Memory B cell (primary cell): ENCODE measurements around the gene PPDPF.
A peak's percentile ranks its signal among the peaks of the same experiment; 100 is the strongest.

ENCODE experiments used
- ATAC-seq: fragments of 150-1000 bp; cut with Tn5 transposase; 2 replicates; pipeline ENCODE4 v1.10.0; 2021; ENCODE audit warnings: low read depth, mild to moderate bottlenecking, moderate library complexity
- DNase-seq, 2 donors: peaks; one replicate each; pipeline ENCODE4 v3.0.0; 2022; ENCODE audit warnings: low spot score in 2 of 2
- H3K27ac Mint-ChIP-seq: one replicate; pipeline ENCODE4 v1.8.0; 2022; ENCODE audit warnings: mild to moderate bottlenecking, moderate library complexity, mixed read lengths
- H3K27me3 Mint-ChIP-seq: one replicate; pipeline ENCODE4 v1.8.0; 2022; ENCODE audit warnings: mixed read lengths
- H3K36me3 Mint-ChIP-seq: one replicate; pipeline ENCODE4 v1.8.0; 2022; ENCODE audit warnings: mild to moderate bottlenecking, mixed read lengths
- H3K4me1 Mint-ChIP-seq: one replicate; pipeline ENCODE4 v1.8.0; 2022; ENCODE audit warnings: mixed read lengths
- H3K4me3 Mint-ChIP-seq: one replicate; pipeline ENCODE4 v1.8.0; 2022; ENCODE audit warnings: mild to moderate bottlenecking, moderate library complexity, mixed read lengths
- H3K9me3 Mint-ChIP-seq: one replicate; pipeline ENCODE4 v1.8.0; 2022; ENCODE audit warnings: mixed read lengths

The PPDPF gene

GRCh38 chr20:63493563-63494020, 27.0 kb upstream of the PPDPF start:
- peaks cover 13% of the 10 kb centered on the region for H3K9me3 Mint-ChIP-seq
- ATAC-seq (no peak), DNase-seq (no peak)
- H3K27ac Mint-ChIP-seq = no peak overlapping the region
- H3K36me3 Mint-ChIP-seq = peaks cover 6% of the 10 kb centered on the region
- peaks cover 2% of the 10 kb centered on the region for H3K4me1 Mint-ChIP-seq
- H3K4me3 Mint-ChIP-seq = no peak overlapping the region
- peaks cover 18% of the 10 kb centered on the region for H3K27me3 Mint-ChIP-seq

- H3K4me3 Mint-ChIP-seq = no peak overlapping the region
- H3K27me3 Mint-ChIP-seq = peaks cover 18% of the 10 kb centered on the region
- H3K9me3 Mint-ChIP-seq = peaks cover 13% of the 10 kb centered on the region
- peaks cover 2% of the 10 kb centered on the region for H3K4me1 Mint-ChIP-seq
- ATAC-seq (no peak), DNase-seq (no peak)
- H3K27ac Mint-ChIP-seq = no peak overlapping the region
- H3K36me3 Mint-ChIP-seq = peaks cover 6% of the 10 kb centered on the region
Measured at GRCh38 chr20:63494084-63494419, 26.5 kb upstream of the PPDPF start.

- DNase-seq = no peak
- no peak overlapping the region for H3K27ac Mint-ChIP-seq
- ATAC-seq = no peak
- peaks cover 2% of the 10 kb centered on the region for H3K4me1 Mint-ChIP-seq
- H3K9me3 Mint-ChIP-seq = peaks cover 13% of the 10 kb centered on the region
- peaks cover 18% of the 10 kb centered on the region for H3K27me3 Mint-ChIP-seq
- H3K36me3 Mint-ChIP-seq = peaks cover 6% of the 10 kb centered on the region
- H3K4me3 Mint-ChIP-seq = no peak overlapping the region
Measured at GRCh38 chr20:63494420-63495166, 26.0 kb upstream of the PPDPF start.

- H3K36me3 Mint-ChIP-seq = peaks cover 6% of the 10 kb centered on the region
- no peak overlapping the region for H3K4me3 Mint-ChIP-seq
- H3K4me1 Mint-ChIP-seq = peaks cover 2% of the 10 kb centered on the region
- H3K27me3 Mint-ChIP-seq = peaks cover 18% of the 10 kb centered on the region
- H3K27ac Mint-ChIP-seq = no peak overlapping the region
- no peak for ATAC-seq
- peaks cover 13% of the 10 kb centered on the region for H3K9me3 Mint-ChIP-seq
- DNase-seq = no peak
Measured at GRCh38 chr20:63495167-63495720, 25.3 kb upstream of the PPDPF start.

GRCh38 chr20:63495741-63496595, 24.6 kb upstream of the PPDPF start:
- Mint-ChIP-seq H3K4me1 (peaks cover 2% of the 10 kb centered on the region), H3K4me3 (peak overlapping the region; percentile 41), H3K36me3 (peaks cover 6% of the 10 kb centered on the region), H3K9me3 (peaks cover 13% of the 10 kb centered on the region), H3K27me3 (peaks cover 18% of the 10 kb centered on the region), H3K27ac (no peak overlapping the region)
- DNase-seq = peak; percentile 74 to 78
- ATAC-seq = peak; percentile 61

- Mint-ChIP-seq H3K9me3 (peaks cover 11% of the 10 kb centered on the region), H3K27me3 (peaks cover 16% of the 10 kb centered on the region), H3K4me3 (peak overlapping the region; percentile 17), H3K36me3 (peaks cover 3% of the 10 kb centered on the region), H3K27ac (no peak overlapping the region), H3K4me1 (peaks cover 2% of the 10 kb centered on the region)
- ATAC-seq (no peak), DNase-seq (no peak)
Measured at GRCh38 chr20:63496596-63497120, 23.9 kb upstream of the PPDPF start.

- ATAC-seq = no peak
- Mint-ChIP-seq H3K27ac (no peak overlapping the region), H3K36me3 (no peaks in the 10 kb centered on the region), H3K4me1 (peaks cover 2% of the 10 kb centered on the region), H3K27me3 (peaks cover 10% of the 10 kb centered on the region), H3K9me3 (peaks cover 4% of the 10 kb centered on the region), H3K4me3 (peak overlapping the region; percentile 17)
- DNase-seq = no peak
Measured at GRCh38 chr20:63497138-63497945, 23.2 kb upstream of the PPDPF start.

- Mint-ChIP-seq H3K4me3 (peak overlapping the region; percentile 73), H3K9me3 (no peaks in the 10 kb centered on the region), H3K27me3 (peaks cover 6% of the 10 kb centered on the region), H3K27ac (no peak overlapping the region), H3K36me3 (no peaks in the 10 kb centered on the region), H3K4me1 (peaks cover 2% of the 10 kb centered on the region)
- DNase-seq (no peak), ATAC-seq (no peak)
Measured at GRCh38 chr20:63497946-63498935, 22.3 kb upstream of the PPDPF start.

- Mint-ChIP-seq H3K9me3 (no peaks in the 10 kb centered on the region), H3K4me3 (peak within 1 kb of the TSS; percentile 73), H3K4me1 (peaks cover 2% of the 10 kb centered on the region), H3K36me3 (no peaks in the 10 kb centered on the region), H3K27ac (no peak within 1 kb of the TSS), H3K27me3 (peaks cover 6% of the 10 kb centered on the region)
- ATAC-seq (peak; percentile 80), DNase-seq (peak; percentile 49 to 65)
Measured at GRCh38 chr20:63498960-63499337, 21.6 kb upstream of the PPDPF start, which contains the start of gene EEF1A2. EEF1A2 (minus strand) TSS chr20:63499083; CDS start chr20:63497763, 1,320 bp downstream.

GRCh38 chr20:63499338-63499969, 21.1 kb upstream of the PPDPF start:
- no peaks in the 10 kb centered on the region for H3K36me3 Mint-ChIP-seq
- peaks cover 1% of the 10 kb centered on the region for H3K9me3 Mint-ChIP-seq
- H3K4me1 Mint-ChIP-seq = peaks cover 2% of the 10 kb centered on the region
- H3K4me3 Mint-ChIP-seq = no peak overlapping the region
- peaks cover 6% of the 10 kb centered on the region for H3K27me3 Mint-ChIP-seq
- ATAC-seq (peak; percentile 29), DNase-seq (peak in 1 of 2 donors; percentile 49)
- H3K27ac Mint-ChIP-seq = no peak overlapping the region

- Mint-ChIP-seq H3K27me3 (peaks cover 9% of the 10 kb centered on the region), H3K4me3 (peak overlapping the region; percentile 32)
- no peak for DNase-seq
Measured at GRCh38 chr20:63500151-63500901, 20.2 kb upstream of the PPDPF start.

More at GRCh38 chr20:63500151-63500901, 20.2 kb upstream of the PPDPF start:
- Mint-ChIP-seq H3K4me1 (peaks cover 2% of the 10 kb centered on the region), H3K36me3 (peaks cover 2% of the 10 kb centered on the region), H3K27ac (no peak overlapping the region), H3K9me3 (peaks cover 4% of the 10 kb centered on the region)
- no peak for ATAC-seq
